SK-N-MC (cell line): Measurements from ENCODE around the gene CSTF2T.

ENCODE experiments used
- DNase-seq: peaks from one replicate; pipeline ENCODE4 v3.0.0-alpha.2; 2011; ENCODE audit warnings: low read depth, low spot score
- H3K27ac ChIP-seq: fragments of 200-600 bp; sonication (generic); 2 replicates; pipeline ENCODE4 v1.5.1; 2016; ENCODE audit warnings: mixed run types
- H3K36me3 ChIP-seq: fragments of 200-600 bp; sonication (generic); 2 replicates; pipeline ENCODE4 v1.6.1; 2017; ENCODE audit warnings: antibody characterized with exemption, low read length, mixed read lengths; ENCODE audit not compliant: insufficient read depth
- H3K4me3 ChIP-seq: fragments of 200-600 bp; sonication (generic); 2 replicates; pipeline ENCODE4 v1.5.1; 2016
- H3K9ac ChIP-seq: fragments of 200-600 bp; sonication (generic); 2 replicates; pipeline ENCODE4 v1.8.0; 2017; ENCODE audit warnings: mixed run types, mixed read lengths; ENCODE audit not compliant: insufficient read length
- H3K9me3 ChIP-seq: fragments of 200-600 bp; sonication (generic); 2 replicates; pipeline ENCODE4 v1.6.1; 2017; ENCODE audit warnings: low read depth, mild to moderate bottlenecking, antibody characterized with exemption, low read length, moderate library complexity, mixed read lengths
- EZH2 ChIP-seq: fragments of 200-600 bp; sonication (generic); IDR thresholded peaks from one replicate; pipeline ENCODE4 v1.6.1; 2017; ENCODE audit warnings: antibody characterized with exemption
- FOXP2 ChIP-seq: optimal IDR thresholded peaks from 2 replicates; pipeline ENCODE3; 2011; ENCODE audit warnings: mild to moderate bottlenecking, moderate library complexity; ENCODE audit not compliant: insufficient read depth; ENCODE audit errors: extremely low read length, control extremely low read depth
- POLR2AphosphoS5 ChIP-seq: IDR thresholded peaks from 2 replicates; pipeline ENCODE4 v1.6.1; 2012; ENCODE audit warnings: mild to moderate bottlenecking, low read depth, low read length, borderline replicate concordance

The CSTF2T gene

GRCh38 chr10:51699475-51700227, at the start of gene CSTF2T:
CSTF2T (minus strand) TSS chr10:51699595; CDS start chr10:51699549, 46 bp downstream.
- H3K27ac ChIP-seq = peak within 1 kb of the TSS; percentile 96
- peak within 1 kb of the TSS; percentile 84 for H3K4me3 ChIP-seq
- no peaks in the 10 kb centered on the region; the same call in 1 of the 2 replicates for H3K36me3 ChIP-seq
- no peaks in the 10 kb centered on the region for H3K9me3 ChIP-seq
- DNase-seq = peak; percentile 50
- peak within 1 kb of the TSS; percentile 93 for H3K9ac ChIP-seq
- no peak for TF ChIP-seq FOXP2
- no peak for TF ChIP-seq EZH2
- peak; percentile 80 for TF ChIP-seq POLR2AphosphoS5

GRCh38 chr10:51748959-51749358, 49.6 kb upstream of the CSTF2T start:
- Histone ChIP-seq H3K4me3 (no peak overlapping the region), H3K9me3 (no peaks in the 10 kb centered on the region), H3K27ac (no peak overlapping the region), H3K9ac (no peak overlapping the region), H3K36me3 (no peaks in the 10 kb centered on the region)
- no peak for TF ChIP-seq EZH2
- no peak for TF ChIP-seq FOXP2
- TF ChIP-seq POLR2AphosphoS5 = no peak
- no peak for DNase-seq

GRCh38 chr10:51747216-51747615, 47.8 kb upstream of the CSTF2T start:
- no peak overlapping the region for H3K4me3 ChIP-seq
- no peaks in the 10 kb centered on the region for H3K36me3 ChIP-seq
- H3K9me3 ChIP-seq = no peaks in the 10 kb centered on the region
- H3K9ac ChIP-seq = no peak overlapping the region
- H3K27ac ChIP-seq = no peak overlapping the region
- DNase-seq = no peak
- TF ChIP-seq FOXP2 (no peak), POLR2AphosphoS5 (no peak)

GRCh38 chr10:51745397-51745796, 46.0 kb upstream of the CSTF2T start:
- no peaks in the 10 kb centered on the region for H3K36me3 ChIP-seq
- TF ChIP-seq EZH2 = no peak
- no peak for TF ChIP-seq POLR2AphosphoS5
- TF ChIP-seq FOXP2 = no peak
- DNase-seq = no peak
- H3K9me3 ChIP-seq = no peaks in the 10 kb centered on the region
- H3K9ac ChIP-seq = no peak overlapping the region
- H3K4me3 ChIP-seq = no peak overlapping the region
- no peak overlapping the region for H3K27ac ChIP-seq

GRCh38 chr10:51744235-51745000, 45.0 kb upstream of the CSTF2T start:
- DNase-seq = no peak
- Histone ChIP-seq H3K4me3 (no peak overlapping the region), H3K36me3 (no peaks in the 10 kb centered on the region), H3K9ac (no peak overlapping the region), H3K27ac (no peak overlapping the region), H3K9me3 (no peaks in the 10 kb centered on the region)
- TF ChIP-seq FOXP2 (no peak), POLR2AphosphoS5 (no peak), EZH2 (no peak)

GRCh38 chr10:51743146-51743545, 43.8 kb upstream of the CSTF2T start:
- no peak for TF ChIP-seq FOXP2
- TF ChIP-seq EZH2 = no peak
- TF ChIP-seq POLR2AphosphoS5 = no peak
- no peaks in the 10 kb centered on the region for H3K36me3 ChIP-seq
- no peak overlapping the region for H3K4me3 ChIP-seq
- H3K9ac ChIP-seq = no peak overlapping the region
- H3K27ac ChIP-seq = no peak overlapping the region
- DNase-seq = no peak
- H3K9me3 ChIP-seq = no peaks in the 10 kb centered on the region

- no peak for DNase-seq
- Histone ChIP-seq H3K9me3 (no peaks in the 10 kb centered on the region), H3K9ac (no peak overlapping the region), H3K4me3 (no peak overlapping the region), H3K27ac (no peak overlapping the region), H3K36me3 (no peaks in the 10 kb centered on the region)
- TF ChIP-seq EZH2 = no peak
- TF ChIP-seq POLR2AphosphoS5 = no peak
- no peak for TF ChIP-seq FOXP2
These were observed 33.7 kb upstream of the CSTF2T start for GRCh38 chr10:51733057-51733456.

- no peak for DNase-seq
- H3K27ac ChIP-seq = no peak overlapping the region
- TF ChIP-seq FOXP2 (no peak), EZH2 (no peak), POLR2AphosphoS5 (no peak)
These were observed 30.6 kb upstream of the CSTF2T start for GRCh38 chr10:51729822-51730555.

More at GRCh38 chr10:51729822-51730555, 30.6 kb upstream of the CSTF2T start:
- H3K9ac ChIP-seq = no peak overlapping the region
- H3K9me3 ChIP-seq = no peaks in the 10 kb centered on the region
- H3K36me3 ChIP-seq = no peaks in the 10 kb centered on the region
- no peak overlapping the region for H3K4me3 ChIP-seq
